Left ventricle myocardium superior (tissue), 1 donor: ENCODE data around the gene PRELID1. TPM values are rescaled to one million over a fixed set of nuclear protein-coding genes. Genes with fewer than 3 reads are reported as not detected.

Experiments
- ATAC-seq: fragments of 200-7000 bp; cut with Tn5 transposase; one replicate; pipeline ENCODE4 v1.9.1; 2020; ENCODE audit warnings: mild to moderate bottlenecking, moderate library complexity
- DNase-seq: peaks from one replicate; pipeline ENCODE4 v3.0.0-alpha.2; 2020
- intact Hi-C: fragments of 100-400 bp; cut with micrococcal nuclease; formaldehyde crosslinking; loops from one replicate; pipeline ENCODE4 v1.11.0; 2022
- total RNA-seq: library from RNA; stranded (reverse); fragmentation: NEBNext Ultra II Directional; extraction: Animal tissue kit (Norgen Biotek cat#: 25700); gene quantifications from one replicate; pipeline ENCODE4 v1.2.1, GENCODE V29; 2021
- donor health status: DM: no; HTN: yes; CAD: no; lungs with severe emphysema.

Gene PRELID1
- total RNA-seq, 1 donor from 2014 or later: 35.2 TPM

- intact Hi-C loops: no loop called here
- DNase-seq (peak; percentile 30), ATAC-seq (no peak)
These were observed 47.3 kb downstream of the PRELID1 start for GRCh38 chr5:177350776-177351391.

GRCh38 chr5:177351392-177352329 is 48.1 kb downstream of the PRELID1 start, which contains the start of gene LMAN2:
TSS of gene LMAN2 (minus strand) at chr5:177351668. CDS start at chr5:177351647, 21 bp downstream.
- DNase-seq (peak; percentile 93), ATAC-seq (peak; percentile 99)
- intact Hi-C loops: no loop called here

- ATAC-seq (no peak), DNase-seq (no peak)
- intact Hi-C loops: no loop called here
These were observed 49.5 kb downstream of the PRELID1 start for GRCh38 chr5:177353093-177353492.

- ATAC-seq: no peak
- intact Hi-C loops: no loop called here
- no peak for DNase-seq
These were observed 50.7 kb downstream of the PRELID1 start for GRCh38 chr5:177354256-177354655.

- DNase-seq (no peak), ATAC-seq (no peak)
- intact Hi-C loops: no loop called here
These were observed 51.1 kb downstream of the PRELID1 start for GRCh38 chr5:177354711-177355110.

- ATAC-seq (no peak), DNase-seq (no peak)
- intact Hi-C loops: no loop called here
These were observed 51.7 kb downstream of the PRELID1 start for GRCh38 chr5:177355162-177355867.

- intact Hi-C loops: no loop called here
- no peak for DNase-seq
- no peak for ATAC-seq
These were observed 52.2 kb downstream of the PRELID1 start for GRCh38 chr5:177355868-177356168.

Other genes with a start within 250 kb of the PRELID1 start
- gene FGFR4, start 216.9 kb upstream of the PRELID1 start, total RNA-seq: 1.4 TPM
- gene NSD1, start 170.0 kb upstream of the PRELID1 start, total RNA-seq: 38.5 TPM
- gene RAB24, start 80 bp upstream of the PRELID1 start, total RNA-seq: 21.6 TPM
- 1.7 TPM for gene MXD3, start 8.1 kb downstream of the PRELID1 start, total RNA-seq
- gene LMAN2, start 47.9 kb downstream of the PRELID1 start, total RNA-seq: 61.2 TPM
- 2.0 TPM for gene RGS14, start 54.1 kb downstream of the PRELID1 start, total RNA-seq
- gene SLC34A1, start 80.6 kb downstream of the PRELID1 start, total RNA-seq: not detected
- gene PFN3, start 96.9 kb downstream of the PRELID1 start, total RNA-seq: not detected
- gene F12, start 105.8 kb downstream of the PRELID1 start, total RNA-seq: not detected
- gene GRK6, start 122.9 kb downstream of the PRELID1 start, total RNA-seq: 17.6 TPM
- 0.40 TPM for gene PRR7, start 143.0 kb downstream of the PRELID1 start, total RNA-seq
- gene DBN1, start 169.8 kb downstream of the PRELID1 start, total RNA-seq: 22.4 TPM
- gene PDLIM7, start 193.8 kb downstream of the PRELID1 start, total RNA-seq: 35.1 TPM
- 3.4 TPM for gene DOK3, start 206.0 kb downstream of the PRELID1 start, total RNA-seq
- gene DDX41, start 213.2 kb downstream of the PRELID1 start, total RNA-seq: 29.8 TPM